Measurements from ENCODE around the gene RCAN1. TPM values are rescaled to one million over a fixed set of nuclear protein-coding genes. Genes with fewer than 3 reads are reported as not detected.
A peak's percentile ranks its signal among the peaks of the same experiment; 100 is the strongest.

RCAN1 gene
- total RNA-seq, 3 donors from 2014 or later: 13.2 to 17.3 (median 17.3) TPM

- H3K27me3 Mint-ChIP-seq (ENCODE audit: low read depth): no peaks in the 10 kb centered on the region
- DNase-seq (no peak), ATAC-seq (no peak)
- no peaks in the 10 kb centered on the region for H3K4me1 Mint-ChIP-seq (ENCODE audit: low read depth)
- no peaks in the 10 kb centered on the region for H3K36me3 Mint-ChIP-seq (ENCODE audit: insufficient read depth)
- H3K4me3 Mint-ChIP-seq: no peak overlapping the region
- H3K9me3 Mint-ChIP-seq: no peaks in the 10 kb centered on the region
Observed at GRCh38 chr21:34597406-34597805, 17.5 kb downstream of the RCAN1 start.

GRCh38 chr21:34596561-34597271, 18.2 kb downstream of the RCAN1 start:
- ATAC-seq (no peak), DNase-seq (no peak)
- Mint-ChIP-seq H3K27me3 (ENCODE audit: low read depth) (no peaks in the 10 kb centered on the region), H3K4me3 (no peak overlapping the region), H3K9me3 (no peaks in the 10 kb centered on the region), H3K36me3 (ENCODE audit: insufficient read depth) (no peaks in the 10 kb centered on the region), H3K4me1 (ENCODE audit: low read depth) (no peaks in the 10 kb centered on the region)

- Mint-ChIP-seq H3K9me3 (no peaks in the 10 kb centered on the region), H3K36me3 (ENCODE audit: insufficient read depth) (no peaks in the 10 kb centered on the region), H3K4me3 (no peak overlapping the region), H3K4me1 (ENCODE audit: low read depth) (peaks cover 1% of the 10 kb centered on the region), H3K27me3 (ENCODE audit: low read depth) (no peaks in the 10 kb centered on the region)
- DNase-seq (no peak), ATAC-seq (no peak)
Observed at GRCh38 chr21:34595457-34595856, 19.5 kb downstream of the RCAN1 start.

- DNase-seq: no peak
- Mint-ChIP-seq H3K36me3 (ENCODE audit: insufficient read depth) (no peaks in the 10 kb centered on the region), H3K9me3 (no peaks in the 10 kb centered on the region), H3K4me3 (no peak overlapping the region), H3K4me1 (ENCODE audit: low read depth) (peaks cover 9% of the 10 kb centered on the region), H3K27me3 (ENCODE audit: low read depth) (no peaks in the 10 kb centered on the region)
- no peak for ATAC-seq
Observed at GRCh38 chr21:34594566-34595234, 20.2 kb downstream of the RCAN1 start.

GRCh38 chr21:34593954-34594531, 20.9 kb downstream of the RCAN1 start:
- no peaks in the 10 kb centered on the region for H3K9me3 Mint-ChIP-seq
- no peaks in the 10 kb centered on the region for H3K36me3 Mint-ChIP-seq (ENCODE audit: insufficient read depth)

GRCh38 chr21:34593423-34593822, 21.5 kb downstream of the RCAN1 start:
- Mint-ChIP-seq H3K4me3 (no peak overlapping the region), H3K9me3 (peaks cover 3% of the 10 kb centered on the region), H3K36me3 (ENCODE audit: insufficient read depth) (peaks cover 2% of the 10 kb centered on the region), H3K27me3 (ENCODE audit: low read depth) (no peaks in the 10 kb centered on the region), H3K4me1 (ENCODE audit: low read depth) (peaks cover 14% of the 10 kb centered on the region)
- no peak for ATAC-seq
- DNase-seq: no peak

More at GRCh38 chr21:34593954-34594531, 20.9 kb downstream of the RCAN1 start:
- DNase-seq: no peak
- Mint-ChIP-seq H3K4me1 (ENCODE audit: low read depth) (peaks cover 12% of the 10 kb centered on the region), H3K27me3 (ENCODE audit: low read depth) (no peaks in the 10 kb centered on the region), H3K4me3 (no peak overlapping the region)
- ATAC-seq: no peak

- H3K4me3 Mint-ChIP-seq: no peak overlapping the region
- no peak for ATAC-seq
- H3K36me3 Mint-ChIP-seq (ENCODE audit: insufficient read depth): peaks cover 11% of the 10 kb centered on the region
- DNase-seq: no peak
- H3K9me3 Mint-ChIP-seq: peaks cover 13% of the 10 kb centered on the region
- no peaks in the 10 kb centered on the region for H3K27me3 Mint-ChIP-seq (ENCODE audit: low read depth)
- H3K4me1 Mint-ChIP-seq (ENCODE audit: low read depth): peaks cover 14% of the 10 kb centered on the region
Observed at GRCh38 chr21:34592120-34592955, 22.6 kb downstream of the RCAN1 start.

- H3K9me3 Mint-ChIP-seq: peaks cover 13% of the 10 kb centered on the region
- H3K4me1 Mint-ChIP-seq (ENCODE audit: low read depth): peaks cover 14% of the 10 kb centered on the region
- DNase-seq (no peak), ATAC-seq (no peak)
- H3K27me3 Mint-ChIP-seq (ENCODE audit: low read depth): no peaks in the 10 kb centered on the region
- peaks cover 11% of the 10 kb centered on the region for H3K36me3 Mint-ChIP-seq (ENCODE audit: insufficient read depth)
- H3K4me3 Mint-ChIP-seq: no peak overlapping the region
Observed at GRCh38 chr21:34590520-34590919, 24.4 kb downstream of the RCAN1 start.

- DNase-seq: no peak
- Mint-ChIP-seq H3K4me1 (ENCODE audit: low read depth) (peaks cover 14% of the 10 kb centered on the region), H3K27me3 (ENCODE audit: low read depth) (no peaks in the 10 kb centered on the region)
Observed at GRCh38 chr21:34589511-34590282, 25.2 kb downstream of the RCAN1 start.

GRCh38 chr21:34583926-34584563, 30.9 kb downstream of the RCAN1 start:
- no peak for DNase-seq
- Mint-ChIP-seq H3K36me3 (ENCODE audit: insufficient read depth) (peaks cover 11% of the 10 kb centered on the region), H3K27me3 (ENCODE audit: low read depth) (no peaks in the 10 kb centered on the region), H3K4me1 (ENCODE audit: low read depth) (peaks cover 5% of the 10 kb centered on the region), H3K4me3 (no peak overlapping the region), H3K9me3 (peaks cover 13% of the 10 kb centered on the region)
- no peak for ATAC-seq

More at GRCh38 chr21:34589511-34590282, 25.2 kb downstream of the RCAN1 start:
- Mint-ChIP-seq H3K4me3 (no peak overlapping the region), H3K36me3 (ENCODE audit: insufficient read depth) (peaks cover 11% of the 10 kb centered on the region), H3K9me3 (peaks cover 13% of the 10 kb centered on the region)
- ATAC-seq: no peak

- no peak overlapping the region for H3K4me3 Mint-ChIP-seq
- peaks cover 4% of the 10 kb centered on the region for H3K4me1 Mint-ChIP-seq (ENCODE audit: low read depth)
- no peak for DNase-seq
- ATAC-seq: peak; percentile 38 to 46
- H3K36me3 Mint-ChIP-seq (ENCODE audit: insufficient read depth): peaks cover 3% of the 10 kb centered on the region
- no peaks in the 10 kb centered on the region for H3K27me3 Mint-ChIP-seq (ENCODE audit: low read depth)
- H3K9me3 Mint-ChIP-seq: peaks cover 2% of the 10 kb centered on the region
Observed at GRCh38 chr21:34582506-34583150, 32.3 kb downstream of the RCAN1 start.

- Mint-ChIP-seq H3K4me3 (no peak overlapping the region), H3K9me3 (no peaks in the 10 kb centered on the region), H3K36me3 (ENCODE audit: insufficient read depth) (peaks cover 3% of the 10 kb centered on the region), H3K27me3 (ENCODE audit: low read depth) (no peaks in the 10 kb centered on the region), H3K4me1 (ENCODE audit: low read depth) (peaks cover 6% of the 10 kb centered on the region)
- ATAC-seq: no peak
- DNase-seq: no peak
Observed at GRCh38 chr21:34580181-34580700, 34.7 kb downstream of the RCAN1 start.

GRCh38 chr21:34579411-34579810, 35.5 kb downstream of the RCAN1 start:
- Mint-ChIP-seq H3K27me3 (ENCODE audit: low read depth) (no peaks in the 10 kb centered on the region), H3K4me3 (no peak overlapping the region), H3K9me3 (no peaks in the 10 kb centered on the region), H3K4me1 (ENCODE audit: low read depth) (peaks cover 6% of the 10 kb centered on the region), H3K36me3 (ENCODE audit: insufficient read depth) (peaks cover 3% of the 10 kb centered on the region)
- peak; percentile 81 to 86 for ATAC-seq
- DNase-seq: no peak
